Keratinocyte (primary cell): ENCODE results near the gene SAMM50. TPM values are rescaled to one million over a fixed set of nuclear protein-coding genes. Genes with fewer than 3 reads are reported as not detected.

Source experiments
- DNase-seq: peaks from one replicate; pipeline ENCODE4 v3.0.0-alpha.2; 2011; ENCODE audit warnings: low read depth, missing footprints, low spot score
- FAIRE-seq: peaks from 2 replicates; lab custom pipeline; 2011; peaks lifted over from hg19 to GRCh38; lab: Jason Lieb, UNC
- H2AFZ ChIP-seq: 2 replicates; pipeline ENCODE4 v1.6.0; 2012; ENCODE audit warnings: low read length, control low read depth, inconsistent platforms; ENCODE audit not compliant: control insufficient read depth
- H3K27ac ChIP-seq: 2 replicates; pipeline ENCODE4 v1.5.1; 2011; ENCODE audit warnings: low read length; ENCODE audit not compliant: control insufficient read depth, insufficient read depth
- H3K27me3 ChIP-seq: 3 replicates; pipeline ENCODE4 v1.6.0; 2011; ENCODE audit warnings: low read length; ENCODE audit not compliant: control insufficient read depth, insufficient read depth; ENCODE audit errors: extremely low read depth
- H3K36me3 ChIP-seq, 2 experiments: 2 replicates in 1 of 2; 3 replicates in 1 of 2; pipeline ENCODE4 v1.5.1; 2011; ENCODE audit warnings: low read length in 2 of 2, mild to moderate bottlenecking in 1 of 2; ENCODE audit not compliant: control insufficient read depth in 2 of 2, insufficient read depth in 2 of 2; ENCODE audit errors: extremely low read depth in 1 of 2
- H3K4me1 ChIP-seq: 3 replicates; pipeline ENCODE4 v1.5.1; 2011; ENCODE audit warnings: low read length; ENCODE audit not compliant: control insufficient read depth, insufficient read depth; ENCODE audit errors: extremely low read depth
- H3K4me2 ChIP-seq: 3 replicates; pipeline ENCODE4 v1.6.0; 2011; ENCODE audit warnings: low read depth, low read length; ENCODE audit not compliant: control insufficient read depth, insufficient read depth; ENCODE audit errors: extremely low read depth
- H3K4me3 ChIP-seq, 3 experiments: fragments of 200-600 bp in 1 of 3; sonication (generic) in 1 of 3; 2 replicates in 2 of 3; 3 replicates in 1 of 3; pipeline ENCODE4 v1.5.1; 2011 to 2016; ENCODE audit warnings: low read length in 3 of 3, mild to moderate bottlenecking in 3 of 3, control low read depth in 2 of 3, inconsistent platforms in 1 of 3, low read depth in 1 of 3, mixed read lengths in 1 of 3, mixed run types in 1 of 3, moderate library complexity in 1 of 3; ENCODE audit not compliant: control insufficient read depth in 2 of 3, insufficient read depth in 2 of 3; ENCODE audit errors: extremely low read depth in 1 of 3
- H3K79me2 ChIP-seq: 2 replicates; pipeline ENCODE4 v1.6.0; 2012; ENCODE audit warnings: low read length; ENCODE audit not compliant: control insufficient read depth, insufficient read depth
- H3K9ac ChIP-seq: 3 replicates; pipeline ENCODE4 v1.6.0; 2011; ENCODE audit warnings: low read length; ENCODE audit not compliant: control insufficient read depth, insufficient read depth; ENCODE audit errors: extremely low read depth
- H3K9me1 ChIP-seq: 3 replicates; pipeline ENCODE4 v1.6.0; 2011; ENCODE audit warnings: low read length; ENCODE audit not compliant: control insufficient read depth, insufficient read depth; ENCODE audit errors: extremely low read depth
- H3K9me3 ChIP-seq: 2 replicates; pipeline ENCODE4 v1.5.1; 2012; ENCODE audit warnings: low read depth, low read length; ENCODE audit not compliant: control insufficient read depth
- H4K20me1 ChIP-seq: 3 replicates; pipeline ENCODE4 v1.6.0; 2011; ENCODE audit warnings: low read length; ENCODE audit not compliant: control insufficient read depth, insufficient read depth; ENCODE audit errors: extremely low read depth
- EZH2 ChIP-seq: IDR thresholded peaks from one replicate; pipeline ENCODE4 v1.6.1; 2012; ENCODE audit warnings: inconsistent platforms, mild to moderate bottlenecking, low read length, moderate library complexity
- dilution Hi-C: fragments of 300-500 bp; cut with MboI; formaldehyde crosslinking; loops from one replicate; pipeline ENCODE4 v1.7.0; 2020; ENCODE audit warnings: low sequenced_read_pairs; ENCODE audit not compliant: extremely low pct_ligation_motif_present
- polyA plus RNA-seq, 5 experiments: library from polyadenylated mRNA; depleted of rRNA in 3 of 5; stranded (reverse) in 3 of 5; stranded (forward) in 1 of 5; unstranded in 1 of 5; fragments of >200 nt; gene quantifications; 1 replicate in 1 of 5; 2 replicates in 3 of 5; 3 replicates in 1 of 5; pipeline versions ENCODE4 v1.2.1 to v1.2.3, GENCODE V29; 2011 to 2012; ENCODE audit warnings: missing spikeins in 2 of 5, low read depth in 1 of 5, low replicate concordance in 1 of 5
- TF ChIP-seq, protein P1 (sequence below), 3 experiments: IDR thresholded peaks in 1 of 3; conservative IDR thresholded peaks in 1 of 3; optimal IDR thresholded peaks in 1 of 3; 2 replicates in 2 of 3; 3 replicates in 1 of 3; pipeline versions ENCODE3 to v1.5.1; 2011; ENCODE audit warnings: low read length in 3 of 3, mild to moderate bottlenecking in 3 of 3, moderate library complexity in 2 of 3, control low read depth in 1 of 3, inconsistent platforms in 1 of 3; ENCODE audit not compliant: insufficient read depth in 2 of 3; ENCODE audit errors: extremely low read depth in 1 of 3

The SAMM50 gene
- polyA plus RNA-seq, 1 donor (not counting 4 experiments of a cell fraction or from before 2014, with no cell fraction given) = 54.6 TPM

DNA sequence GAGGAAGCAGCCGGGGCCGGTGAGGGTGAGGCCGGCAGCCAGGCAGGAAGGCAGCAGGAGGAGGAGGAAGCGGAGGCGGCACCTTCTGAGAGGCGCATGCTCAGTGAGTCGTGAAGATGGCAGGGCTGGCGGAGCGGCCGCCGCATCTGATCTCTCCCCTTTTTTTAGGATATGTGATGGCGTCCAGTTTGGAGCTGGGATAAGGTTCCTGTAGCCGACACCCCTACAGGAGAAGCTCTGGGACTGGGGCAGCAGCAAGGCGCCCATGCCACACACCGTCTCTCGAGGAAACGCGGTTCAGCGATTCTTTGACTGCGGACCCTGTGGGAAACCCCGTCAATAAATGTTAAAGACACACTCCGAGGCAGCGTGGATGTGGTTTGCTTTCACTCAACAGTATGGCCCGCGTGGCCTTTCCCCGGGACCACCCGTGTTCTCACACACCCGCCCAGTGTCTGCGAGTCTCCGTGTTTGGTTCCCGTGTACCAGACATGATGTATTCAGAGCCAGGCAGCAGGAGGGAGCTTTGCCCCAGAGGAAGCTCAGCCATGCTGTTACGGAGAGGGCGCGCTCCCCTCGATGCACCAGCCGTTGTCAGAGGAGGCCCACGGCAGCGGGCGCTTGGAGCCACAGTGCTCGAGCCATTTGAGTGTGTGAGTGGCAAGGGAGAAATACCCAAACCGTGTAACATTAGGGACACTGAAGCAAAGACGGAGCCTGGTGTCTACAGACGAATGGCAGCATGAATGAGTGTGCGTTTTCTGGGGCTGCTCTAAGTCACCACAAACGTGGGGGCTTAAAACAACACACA is 41.1 kb downstream of the SAMM50 start:
- Histone ChIP-seq H3K4me2 (no peak overlapping the region), H3K9me1 (no peaks in the 10 kb centered on the region), H3K27me3 (no peaks in the 10 kb centered on the region), H3K79me2 (no peaks in the 10 kb centered on the region), H3K4me1 (no peaks in the 10 kb centered on the region), H3K9me3 (no peaks in the 10 kb centered on the region), H4K20me1 (no peaks in the 10 kb centered on the region), H3K4me3 (no peak overlapping the region), H3K36me3 (peaks cover 24 to 34% of the 10 kb centered on the region in 2 experiments), H2AFZ (no peak overlapping the region), H3K27ac (no peak overlapping the region), H3K9ac (no peak overlapping the region)
- TF ChIP-seq, protein P1, sequence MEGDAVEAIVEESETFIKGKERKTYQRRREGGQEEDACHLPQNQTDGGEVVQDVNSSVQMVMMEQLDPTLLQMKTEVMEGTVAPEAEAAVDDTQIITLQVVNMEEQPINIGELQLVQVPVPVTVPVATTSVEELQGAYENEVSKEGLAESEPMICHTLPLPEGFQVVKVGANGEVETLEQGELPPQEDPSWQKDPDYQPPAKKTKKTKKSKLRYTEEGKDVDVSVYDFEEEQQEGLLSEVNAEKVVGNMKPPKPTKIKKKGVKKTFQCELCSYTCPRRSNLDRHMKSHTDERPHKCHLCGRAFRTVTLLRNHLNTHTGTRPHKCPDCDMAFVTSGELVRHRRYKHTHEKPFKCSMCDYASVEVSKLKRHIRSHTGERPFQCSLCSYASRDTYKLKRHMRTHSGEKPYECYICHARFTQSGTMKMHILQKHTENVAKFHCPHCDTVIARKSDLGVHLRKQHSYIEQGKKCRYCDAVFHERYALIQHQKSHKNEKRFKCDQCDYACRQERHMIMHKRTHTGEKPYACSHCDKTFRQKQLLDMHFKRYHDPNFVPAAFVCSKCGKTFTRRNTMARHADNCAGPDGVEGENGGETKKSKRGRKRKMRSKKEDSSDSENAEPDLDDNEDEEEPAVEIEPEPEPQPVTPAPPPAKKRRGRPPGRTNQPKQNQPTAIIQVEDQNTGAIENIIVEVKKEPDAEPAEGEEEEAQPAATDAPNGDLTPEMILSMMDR (optimal IDR thresholded peaks at IDR 0.05 in 1 of 3, IDR thresholded peaks at IDR 0.05 in 1 of 3, conservative IDR thresholded peaks at IDR 0.05 in 1 of 3; ENCODE audit: extremely low read depth in 1 of 3, insufficient read depth in 2 of 3, low read length in 3 of 3) = no peak
- no peak for TF ChIP-seq EZH2
- no peak for FAIRE-seq
- DNase-seq = no peak
- dilution Hi-C loops = no loop called here

- Histone ChIP-seq H3K4me1 (no peaks in the 10 kb centered on the region), H3K36me3 (peaks cover 23 to 34% of the 10 kb centered on the region in 2 experiments), H2AFZ (no peak overlapping the region), H3K27me3 (no peaks in the 10 kb centered on the region), H3K4me3 (no peak overlapping the region), H3K79me2 (no peaks in the 10 kb centered on the region), H4K20me1 (peaks cover 2% of the 10 kb centered on the region), H3K4me2 (no peak overlapping the region), H3K9me1 (no peaks in the 10 kb centered on the region), H3K9me3 (no peaks in the 10 kb centered on the region), H3K27ac (no peak overlapping the region), H3K9ac (no peak overlapping the region)
- DNase-seq (no peak), FAIRE-seq (no peak)
- dilution Hi-C loops = no loop called here
- TF ChIP-seq, protein P1 (optimal IDR thresholded peaks at IDR 0.05 in 1 of 3, IDR thresholded peaks at IDR 0.05 in 1 of 3, conservative IDR thresholded peaks at IDR 0.05 in 1 of 3; ENCODE audit: extremely low read depth in 1 of 3, insufficient read depth in 2 of 3, low read length in 3 of 3) = no peak
- TF ChIP-seq EZH2 = no peak
Measured at GRCh38 chr22:43996981-43997265, 41.7 kb downstream of the SAMM50 start.
